Neutrophil (primary cell): ENCODE data around the gene NECTIN4.

ENCODE experiments used
- H3K27ac ChIP-seq: fragments of 200-600 bp; sonication (generic); 2 replicates; pipeline ENCODE4 v1.5.1; 2016; ENCODE audit warnings: mild to moderate bottlenecking, moderate library complexity
- H3K27me3 ChIP-seq: fragments of 200-600 bp; sonication (generic); 2 replicates; pipeline ENCODE4 v1.6.0; 2016; ENCODE audit warnings: mild to moderate bottlenecking
- H3K36me3 ChIP-seq: fragments of 200-600 bp; sonication (generic); 2 replicates; pipeline ENCODE4 v1.5.1; 2017
- H3K4me1 ChIP-seq, 2 experiments: fragments of 200-600 bp in 1 of 2; sonication (generic) in 1 of 2; 1 replicate in 1 of 2; 2 replicates in 1 of 2; pipeline versions ENCODE4 v1.5.1 to v1.6.1; 2013 to 2016; ENCODE audit warnings: low read depth in 1 of 2, low read length in 1 of 2, mild to moderate bottlenecking in 1 of 2, moderate library complexity in 1 of 2; ENCODE audit not compliant: control insufficient read depth in 1 of 2, insufficient read depth in 1 of 2
- H3K4me3 ChIP-seq, 2 experiments: fragments of 200-600 bp in 1 of 2; sonication (generic) in 1 of 2; 1 replicate in 1 of 2; 2 replicates in 1 of 2; pipeline ENCODE4 v1.5.1; 2013 to 2016; ENCODE audit warnings: low read depth in 1 of 2, low read length in 1 of 2, mild to moderate bottlenecking in 1 of 2, moderate library complexity in 1 of 2
- H3K9me3 ChIP-seq: fragments of 200-600 bp; sonication (generic); 2 replicates; pipeline ENCODE4 v1.5.1; 2016
- TF ChIP-seq, protein P1 (sequence below): fragments of 200-600 bp; sonication (generic); IDR thresholded peaks from 2 replicates; pipeline ENCODE4 v1.5.1; 2016; ENCODE audit warnings: antibody characterized with exemption

NECTIN4 gene

DNA sequence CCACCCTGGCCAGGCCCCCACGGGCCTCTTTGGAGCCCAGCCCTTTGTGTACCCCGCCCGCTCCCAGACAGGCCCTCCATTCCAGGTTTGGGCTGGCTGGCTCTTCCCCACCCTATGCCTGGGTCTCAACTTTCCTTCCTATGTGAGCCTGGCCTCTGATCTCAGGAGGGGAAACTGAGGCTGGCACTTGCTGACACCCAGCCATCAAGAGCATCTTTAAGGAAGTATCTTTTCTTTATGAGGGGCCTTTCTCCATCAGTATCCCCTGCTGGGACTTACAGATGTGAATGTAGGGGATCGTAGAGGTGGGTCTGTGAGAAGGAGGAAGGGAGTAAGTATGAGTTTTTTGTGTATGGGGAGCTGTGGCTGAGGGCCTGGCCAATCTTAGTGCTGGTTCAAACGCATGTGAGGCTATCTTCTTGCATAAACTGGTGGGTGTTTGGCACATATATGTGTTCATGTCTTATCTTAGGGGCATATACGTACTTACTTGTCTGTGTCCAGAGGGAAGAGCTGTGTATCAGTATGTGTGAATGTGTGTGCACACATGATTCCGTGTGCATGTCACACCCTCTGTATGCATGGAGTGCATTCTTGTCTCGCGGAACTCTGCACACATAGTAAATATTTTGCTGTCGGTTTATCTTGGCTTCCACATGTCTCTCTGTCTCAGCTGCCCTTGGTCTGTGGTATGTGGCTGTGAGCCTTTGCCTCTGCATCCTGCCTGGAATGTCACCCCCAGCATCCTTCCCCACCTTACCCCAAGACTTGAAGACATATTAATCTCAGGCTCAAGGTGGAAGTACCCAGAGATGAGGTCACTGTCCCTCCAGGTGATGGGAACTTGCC is 5.4 kb downstream of the NECTIN4 start:
- Histone ChIP-seq H3K27ac (no peak overlapping the region), H3K36me3 (no peaks in the 10 kb centered on the region)

DNA sequence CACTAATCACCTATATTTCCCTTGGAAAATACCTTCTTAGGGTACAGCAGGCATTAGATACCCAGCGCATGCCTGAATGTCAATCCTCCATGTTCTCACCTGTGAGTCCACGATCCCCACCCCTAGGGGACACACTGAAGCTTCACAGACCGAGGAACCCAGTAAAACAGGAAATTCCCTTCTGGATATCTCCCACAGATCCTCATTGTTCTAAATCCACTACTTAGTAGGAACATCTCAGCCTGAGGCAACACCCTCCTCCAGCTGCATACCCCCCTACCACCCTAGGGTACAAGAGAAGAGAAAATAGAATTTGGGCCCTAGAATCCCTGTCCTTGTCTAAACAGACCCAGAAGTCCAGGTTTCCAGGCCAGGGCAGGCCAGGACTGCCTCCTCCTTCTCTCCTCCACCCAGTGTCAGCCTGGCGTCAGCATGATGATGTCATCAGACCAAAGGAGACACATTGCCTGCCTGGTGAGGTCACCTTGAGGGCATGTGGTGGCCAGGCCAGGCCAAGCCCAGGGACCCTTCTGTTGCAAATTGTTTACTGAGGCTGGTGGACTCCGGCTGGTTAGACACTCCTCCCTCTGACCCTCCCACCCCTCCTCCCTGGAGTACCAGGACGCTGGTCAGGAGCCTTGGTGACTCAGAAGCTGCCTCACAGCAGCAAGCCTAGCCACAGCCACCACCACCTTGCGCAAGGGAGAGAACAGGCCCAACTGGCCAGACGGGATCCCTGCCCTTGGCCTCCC is 6.2 kb downstream of the NECTIN4 start:
- Histone ChIP-seq H3K4me1 (peaks cover 0 to 3% of the 10 kb centered on the region in 2 experiments), H3K36me3 (no peaks in the 10 kb centered on the region), H3K9me3 (no peaks in the 10 kb centered on the region), H3K27ac (no peak overlapping the region), H3K4me3 (no peak overlapping the region), H3K27me3 (no peaks in the 10 kb centered on the region)
- TF ChIP-seq, protein P1, sequence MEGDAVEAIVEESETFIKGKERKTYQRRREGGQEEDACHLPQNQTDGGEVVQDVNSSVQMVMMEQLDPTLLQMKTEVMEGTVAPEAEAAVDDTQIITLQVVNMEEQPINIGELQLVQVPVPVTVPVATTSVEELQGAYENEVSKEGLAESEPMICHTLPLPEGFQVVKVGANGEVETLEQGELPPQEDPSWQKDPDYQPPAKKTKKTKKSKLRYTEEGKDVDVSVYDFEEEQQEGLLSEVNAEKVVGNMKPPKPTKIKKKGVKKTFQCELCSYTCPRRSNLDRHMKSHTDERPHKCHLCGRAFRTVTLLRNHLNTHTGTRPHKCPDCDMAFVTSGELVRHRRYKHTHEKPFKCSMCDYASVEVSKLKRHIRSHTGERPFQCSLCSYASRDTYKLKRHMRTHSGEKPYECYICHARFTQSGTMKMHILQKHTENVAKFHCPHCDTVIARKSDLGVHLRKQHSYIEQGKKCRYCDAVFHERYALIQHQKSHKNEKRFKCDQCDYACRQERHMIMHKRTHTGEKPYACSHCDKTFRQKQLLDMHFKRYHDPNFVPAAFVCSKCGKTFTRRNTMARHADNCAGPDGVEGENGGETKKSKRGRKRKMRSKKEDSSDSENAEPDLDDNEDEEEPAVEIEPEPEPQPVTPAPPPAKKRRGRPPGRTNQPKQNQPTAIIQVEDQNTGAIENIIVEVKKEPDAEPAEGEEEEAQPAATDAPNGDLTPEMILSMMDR, result no peak

More for the DNA sequence above, 5.4 kb downstream of the NECTIN4 start:
- H3K9me3 ChIP-seq, result no peaks in the 10 kb centered on the region
- TF ChIP-seq, protein P1, result no peak
- peaks cover 0 to 3% of the 10 kb centered on the region in 2 experiments for H3K4me1 ChIP-seq
- no peak overlapping the region for H3K4me3 ChIP-seq
- no peaks in the 10 kb centered on the region for H3K27me3 ChIP-seq

DNA sequence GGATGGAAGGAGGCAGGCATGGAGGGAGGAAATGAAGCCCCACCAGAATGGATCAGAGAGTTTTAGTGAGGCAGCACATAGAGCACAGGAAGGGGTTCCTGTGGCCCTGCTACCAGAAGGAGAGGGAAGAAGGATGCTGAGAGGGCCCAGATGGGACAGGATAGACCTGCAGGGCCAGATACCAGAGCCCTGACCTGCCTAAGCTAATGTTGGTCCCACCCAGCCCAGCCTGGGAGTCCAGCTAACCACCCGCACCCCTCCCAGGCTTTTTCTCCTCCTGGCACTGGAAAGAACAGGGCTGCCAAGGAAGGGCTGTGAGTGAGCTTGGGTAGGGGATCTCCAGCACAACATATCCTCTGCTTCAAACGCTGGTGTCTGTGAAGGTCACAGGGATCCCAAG is 6.9 kb downstream of the NECTIN4 start:
- H3K9me3 ChIP-seq, result no peaks in the 10 kb centered on the region
- H3K36me3 ChIP-seq, result no peaks in the 10 kb centered on the region
- no peak overlapping the region for H3K4me3 ChIP-seq
- H3K27me3 ChIP-seq, result no peaks in the 10 kb centered on the region
- no peak overlapping the region for H3K27ac ChIP-seq
- TF ChIP-seq, protein P1, result no peak
- H3K4me1 ChIP-seq, result peaks cover 0 to 3% of the 10 kb centered on the region in 2 experiments

DNA sequence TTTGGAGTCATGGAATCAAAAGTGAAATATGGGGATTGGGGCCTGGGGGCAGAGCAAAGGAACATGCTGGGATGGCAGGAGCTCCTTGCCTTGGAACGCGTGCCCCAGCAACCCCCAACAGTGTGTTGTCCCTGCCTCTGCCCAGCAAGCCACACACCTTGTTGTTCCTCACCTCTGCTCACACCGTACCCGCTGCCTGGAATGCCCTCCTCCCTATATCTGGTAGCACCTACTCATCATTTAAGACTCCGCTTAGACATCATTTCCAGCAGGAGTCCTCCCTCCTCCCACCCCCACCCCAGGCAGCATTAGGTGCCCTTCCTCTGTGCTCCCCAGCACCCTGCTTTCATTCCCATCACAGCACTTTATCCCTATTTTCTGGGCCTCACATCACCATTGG is 7.8 kb downstream of the NECTIN4 start:
- no peaks in the 10 kb centered on the region for H3K27me3 ChIP-seq
- TF ChIP-seq, protein P1, result no peak
- H3K27ac ChIP-seq, result no peak overlapping the region
- H3K4me3 ChIP-seq, result no peak overlapping the region
- no peaks in the 10 kb centered on the region for H3K36me3 ChIP-seq
- peaks cover 0 to 3% of the 10 kb centered on the region in 2 experiments for H3K4me1 ChIP-seq
- H3K9me3 ChIP-seq, result no peaks in the 10 kb centered on the region

DNA sequence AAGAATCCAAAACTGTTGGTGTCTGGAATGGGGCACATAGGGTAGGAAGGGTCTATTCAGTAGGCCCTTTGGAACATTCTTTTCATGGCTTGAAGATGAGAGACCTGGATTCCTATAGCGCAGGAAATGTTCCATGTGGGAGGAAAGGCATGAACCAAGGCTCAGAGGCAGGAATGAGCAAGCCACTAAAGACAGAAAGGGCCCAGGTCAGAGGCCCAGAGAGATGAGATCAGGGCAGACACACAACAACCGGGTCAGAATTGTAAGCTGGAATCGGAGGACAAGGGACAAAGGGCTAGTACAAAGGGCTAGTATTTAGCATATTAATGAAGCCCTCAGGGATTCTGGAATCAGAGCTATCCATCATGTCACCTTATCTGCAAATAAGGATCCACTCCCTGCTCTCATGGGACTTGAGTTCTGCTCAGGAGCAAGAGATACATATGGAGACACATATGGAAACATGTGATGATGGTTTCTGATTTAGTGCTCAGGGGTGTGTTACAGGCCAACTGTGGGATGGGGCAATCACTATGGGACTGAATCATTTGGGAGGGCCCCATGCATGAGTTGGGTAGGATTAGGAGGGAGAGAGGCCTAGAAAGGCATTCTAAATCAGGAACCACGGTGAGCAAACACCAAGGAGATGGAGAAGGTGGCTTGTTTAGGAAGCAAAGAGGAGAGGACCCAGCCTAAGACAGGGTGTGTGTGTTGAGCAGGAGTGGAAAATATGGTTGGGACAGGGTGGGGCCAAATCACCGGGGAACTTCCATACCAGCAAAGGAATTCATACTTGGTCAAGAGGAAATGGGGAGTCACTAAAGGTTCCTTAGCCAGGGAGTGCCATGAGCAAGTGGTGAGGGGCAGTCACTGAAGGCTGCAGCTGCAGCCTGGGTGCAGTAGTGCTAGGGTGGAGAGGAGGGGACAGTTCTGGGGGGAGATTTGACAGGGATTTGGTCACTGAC is 8.6 kb downstream of the NECTIN4 start:
- no peak overlapping the region for H3K4me3 ChIP-seq
- peaks cover 0 to 3% of the 10 kb centered on the region in 2 experiments for H3K4me1 ChIP-seq
- H3K27me3 ChIP-seq, result no peaks in the 10 kb centered on the region
- TF ChIP-seq, protein P1, result no peak
- no peak overlapping the region for H3K27ac ChIP-seq
- H3K9me3 ChIP-seq, result no peaks in the 10 kb centered on the region
- no peaks in the 10 kb centered on the region for H3K36me3 ChIP-seq
